DOHH2 (cell line): ENCODE measurements around the gene SMPDL3A.

ENCODE experiments used
- CTCF ChIP-seq: fragments of 200-600 bp; sonication (generic); IDR thresholded peaks from one replicate; pipeline ENCODE4 v1.5.1; 2014; ENCODE audit warnings: antibody characterized with exemption, mild to moderate bottlenecking, low read depth, low read length; ENCODE audit not compliant: poor library complexity, severe bottlenecking
- EZH2phosphoT487 ChIP-seq: fragments of 200-600 bp; sonication (generic); IDR thresholded peaks from 2 replicates; pipeline ENCODE4 v1.6.1; 2017; ENCODE audit warnings: borderline replicate concordance, mild to moderate bottlenecking, antibody characterized with exemption, low read length, moderate library complexity, mixed read lengths

GRCh38 chr6:122752459-122752858 is 36.6 kb upstream of the SMPDL3A start:
- no peak for TF ChIP-seq EZH2phosphoT487
- no peak for TF ChIP-seq CTCF
